Measurements from ENCODE around the gene USP5.

The USP5 gene

DNA sequence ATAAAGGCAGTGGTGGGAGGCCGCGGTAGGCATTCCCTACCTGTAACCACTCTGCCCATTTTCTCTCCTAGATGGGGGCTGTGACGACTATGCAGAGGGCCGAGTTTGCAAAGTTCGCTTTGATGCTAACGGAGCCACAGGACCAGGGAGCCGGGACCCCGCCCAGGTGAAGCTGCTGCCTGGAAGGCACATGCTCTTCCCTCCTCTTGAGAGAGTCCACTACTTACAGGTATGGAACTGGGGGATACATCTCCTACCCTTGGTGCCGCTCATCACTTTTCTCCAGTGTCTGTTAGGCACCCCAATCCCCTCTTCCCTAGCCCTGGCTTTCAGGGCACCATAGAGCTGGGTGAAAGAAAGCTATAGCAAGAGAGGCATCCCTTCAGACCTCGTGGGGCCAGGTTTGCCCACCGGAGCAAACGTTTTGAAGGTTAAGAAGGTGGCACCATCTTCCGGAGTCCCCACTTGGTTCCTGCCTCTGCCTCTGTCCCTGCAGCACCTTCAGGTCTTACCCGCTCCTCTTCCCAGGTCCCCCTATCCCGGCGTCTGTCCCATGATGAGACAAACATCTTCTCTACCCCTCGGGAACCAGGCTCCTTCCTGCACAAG lies 25.7 kb upstream of the USP5 start:
- no peak for DNase-seq (ENCODE audit: low read depth)

GRCh38 chr12:6826734-6827436 lies 25.1 kb upstream of the USP5 start:
- DNase-seq (ENCODE audit: low read depth): no peak

DNA sequence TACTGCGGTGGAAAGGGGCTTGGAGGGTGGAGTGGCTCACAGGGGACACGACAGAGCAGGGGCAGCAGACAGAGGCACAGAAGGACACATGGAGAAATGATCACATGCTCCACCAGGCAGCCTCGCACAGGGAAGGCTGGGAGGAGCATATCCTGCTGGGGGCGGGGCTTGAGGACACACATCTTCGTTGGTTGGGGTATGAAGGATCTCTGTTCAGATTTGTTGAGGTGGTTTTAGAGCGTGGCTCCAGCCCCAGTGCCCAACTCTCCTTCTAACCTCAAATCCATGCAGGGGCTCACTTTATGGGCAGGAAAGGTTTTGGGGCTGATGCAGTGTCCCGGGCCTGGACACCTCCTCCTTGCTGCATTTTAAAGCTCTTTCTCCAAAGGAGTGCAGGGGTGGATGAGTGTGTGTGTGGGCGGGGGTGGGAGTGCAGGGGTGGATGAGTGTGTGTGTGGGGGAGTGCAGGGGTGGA lies 24.5 kb upstream of the USP5 start:
- no peak for DNase-seq (ENCODE audit: low read depth)

DNA sequence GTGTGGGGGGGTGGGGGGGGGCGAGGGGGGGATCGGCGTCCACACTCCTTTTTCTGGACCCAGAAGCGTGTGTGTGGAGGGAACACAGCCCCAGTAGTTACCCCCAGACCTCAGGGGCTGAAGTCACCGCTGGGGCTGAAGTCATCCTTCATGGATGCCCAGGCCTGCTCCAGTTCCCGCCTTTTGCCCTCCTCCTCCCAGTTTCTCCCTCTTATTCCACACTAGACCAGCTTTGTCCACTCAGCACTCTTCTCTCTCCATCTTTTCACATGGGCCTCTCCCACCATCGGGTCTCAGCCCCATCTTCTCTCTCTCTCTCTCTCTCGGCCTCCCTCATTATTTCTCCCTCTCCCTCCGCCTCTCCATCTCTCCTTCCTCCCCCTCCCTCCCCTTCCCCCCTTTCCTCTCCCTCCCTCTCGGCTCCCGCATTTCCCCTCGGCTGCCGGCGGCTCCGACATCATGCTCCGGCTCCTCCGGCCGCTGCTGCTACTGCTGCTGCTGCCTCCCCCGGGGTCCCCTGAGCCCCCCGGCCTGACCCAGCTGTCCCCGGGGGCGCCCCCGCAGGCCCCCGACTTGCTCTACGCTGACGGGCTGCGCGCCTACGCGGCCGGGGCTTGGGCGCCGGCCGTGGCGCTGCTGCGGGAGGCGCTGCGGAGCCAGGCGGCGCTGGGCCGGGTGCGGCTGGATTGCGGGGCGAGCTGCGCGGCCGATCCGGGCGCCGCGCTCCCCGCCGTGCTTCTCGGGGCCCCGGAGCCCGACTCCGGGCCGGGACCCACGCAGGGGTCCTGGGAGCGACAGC lies 23.8 kb upstream of the USP5 start, which contains the start of gene P3H3:
TSS of gene P3H3 (plus strand) at position 426 of the 799 bp plus-strand sequence. CDS start at position 460, 34 bp downstream.
- DNase-seq (ENCODE audit: low read depth): no peak

- DNase-seq (ENCODE audit: low read depth): no peak
These were observed 23.0 kb upstream of the USP5 start for GRCh38 chr12:6828781-6829535.

GRCh38 chr12:6829536-6830220 lies 22.3 kb upstream of the USP5 start:
- DNase-seq (ENCODE audit: low read depth): no peak

GRCh38 chr12:6830286-6830890 lies 21.6 kb upstream of the USP5 start:
- no peak for DNase-seq (ENCODE audit: low read depth)

GRCh38 chr12:6830999-6831398 lies 21.0 kb upstream of the USP5 start:
- DNase-seq (ENCODE audit: low read depth): no peak

DNA sequence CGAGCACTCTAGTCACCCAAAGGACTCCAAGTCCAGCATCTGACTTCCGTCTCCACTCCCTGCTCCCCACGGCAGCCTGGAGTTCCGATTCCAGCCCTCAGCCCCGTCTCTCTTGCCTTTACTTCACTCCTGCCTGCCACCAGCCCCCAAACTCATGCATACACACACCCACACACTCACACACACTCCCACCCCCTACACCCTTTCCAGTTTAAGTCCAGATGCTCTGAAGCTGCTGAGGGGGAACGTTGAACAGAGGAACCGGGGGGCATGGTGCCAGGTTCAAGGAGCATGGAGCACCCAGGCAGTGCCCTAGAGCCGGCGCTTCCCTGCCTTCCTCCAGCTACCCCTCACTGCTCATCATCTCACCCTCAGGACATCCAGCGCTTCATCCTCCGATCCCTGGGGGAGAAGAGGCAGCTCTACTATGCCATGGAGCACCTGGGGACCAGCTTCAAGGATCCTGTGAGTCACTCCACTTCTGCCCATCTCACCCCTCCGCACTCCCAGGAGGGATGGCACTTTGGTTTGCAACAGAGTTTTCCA lies 20.4 kb upstream of the USP5 start:
- DNase-seq (ENCODE audit: low read depth): no peak

- DNase-seq (ENCODE audit: low read depth): no peak
These were observed 19.8 kb upstream of the USP5 start for GRCh38 chr12:6832125-6832524.

- no peak for DNase-seq (ENCODE audit: low read depth)
These were observed 18.6 kb upstream of the USP5 start for GRCh38 chr12:6833189-6833890.

GRCh38 chr12:6834254-6834653 lies 17.7 kb upstream of the USP5 start:
- no peak for DNase-seq (ENCODE audit: low read depth)

DNA sequence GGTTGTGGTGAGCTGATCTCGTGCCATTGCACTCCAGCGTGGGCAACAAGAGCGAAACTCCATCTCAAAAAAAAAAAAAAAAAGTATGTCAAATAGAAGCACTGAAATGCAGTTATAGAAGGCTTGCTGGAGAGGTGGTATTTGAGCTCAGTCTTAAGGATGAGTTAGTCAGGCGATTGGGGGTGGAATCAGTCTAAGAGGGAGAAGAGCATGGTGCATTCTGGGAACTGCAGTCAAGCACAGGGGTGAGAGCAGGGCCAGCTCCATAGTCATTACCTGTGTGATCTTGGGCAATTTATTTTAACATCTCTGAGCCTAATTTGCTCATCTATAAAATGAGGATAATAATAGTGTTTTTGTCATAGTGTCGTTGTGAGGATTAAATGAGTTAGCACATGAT lies 17.1 kb upstream of the USP5 start:
- DNase-seq (ENCODE audit: low read depth): no peak

GRCh38 chr12:6836851-6837250 lies 15.1 kb upstream of the USP5 start:
- DNase-seq (ENCODE audit: low read depth): no peak

GRCh38 chr12:6837370-6838060 lies 14.4 kb upstream of the USP5 start:
- no peak for DNase-seq (ENCODE audit: low read depth)

- DNase-seq (ENCODE audit: low read depth): no peak
These were observed 13.1 kb upstream of the USP5 start for GRCh38 chr12:6838854-6839253.

DNA sequence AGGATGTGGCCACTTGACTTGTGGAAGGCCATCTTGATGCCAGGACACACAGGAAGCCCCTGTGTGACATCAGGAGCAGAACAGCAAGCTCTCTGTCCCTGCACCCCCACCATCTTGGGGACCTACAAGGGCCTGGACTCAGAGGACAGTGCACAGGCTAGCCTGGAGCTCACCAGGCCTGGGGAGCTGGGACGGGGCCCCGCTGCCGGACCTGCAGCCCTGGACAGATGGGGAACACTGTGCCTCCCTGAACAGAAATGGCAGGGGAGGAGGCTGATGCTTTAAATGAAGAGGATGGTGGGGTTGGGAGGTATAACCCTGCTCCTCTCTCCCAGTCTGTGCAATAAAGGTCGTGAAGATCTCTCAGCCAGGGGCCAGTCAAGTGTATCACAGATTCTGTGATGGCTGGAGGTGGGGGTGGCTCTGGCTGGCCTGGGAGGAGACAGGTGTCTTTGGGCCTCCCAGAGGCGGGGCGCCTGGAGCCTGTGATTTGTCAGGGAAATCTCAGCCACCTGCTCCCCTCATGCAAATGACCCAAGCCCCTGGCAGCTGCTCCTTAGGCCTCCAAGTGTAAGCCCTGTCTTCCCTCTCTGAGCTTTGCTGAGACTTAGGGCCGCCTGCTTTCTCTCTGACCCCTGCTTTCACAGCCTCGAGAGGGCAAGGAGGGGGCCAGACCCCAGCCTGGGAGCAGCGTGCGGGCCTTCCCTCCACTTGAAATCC lies 12.3 kb upstream of the USP5 start:
- DNase-seq (ENCODE audit: low read depth): no peak

- no peak for DNase-seq (ENCODE audit: low read depth)
These were observed 11.6 kb upstream of the USP5 start for GRCh38 chr12:6840330-6840729.
